ENCODE data around the gene ADGRL4. TPM values are rescaled to one million over a fixed set of nuclear protein-coding genes. Genes with fewer than 3 reads are reported as not detected.

The ADGRL4 gene
- total and polyA plus RNA-seq, 2 donors (not counting 3 experiments of a cell fraction or from before 2014, with no cell fraction given): 140 to 143 TPM

DNA sequence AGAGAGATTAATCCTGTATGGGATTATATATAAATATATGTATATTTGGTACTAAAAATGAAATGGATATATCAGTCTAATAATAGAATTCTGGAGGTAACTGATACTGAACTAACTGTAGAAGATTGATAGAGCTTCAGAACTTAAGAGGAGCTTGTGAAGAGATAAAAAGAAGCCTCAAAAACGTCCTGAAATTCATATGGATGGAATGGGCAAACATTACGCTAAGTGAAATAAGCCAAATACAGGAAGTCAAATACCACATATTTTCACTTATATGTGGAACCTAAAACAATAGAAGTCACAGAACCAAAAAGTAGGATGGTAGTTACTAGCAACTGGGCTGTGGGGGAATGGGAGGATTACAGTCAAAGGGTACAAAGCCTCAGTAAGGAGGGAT, 36.0 kb upstream of the ADGRL4 start:
- POLR2A ChIA-PET: no interaction called here
- DNase-seq (ENCODE audit: low read depth, low spot score) (peak; percentile 24), FAIRE-seq (no peak)
- peak overlapping the region; percentile 59 for H3K27ac ChIP-seq (ENCODE audit: insufficient read depth, low read depth, low read length)
- peaks cover 30% of the 10 kb centered on the region for H3K4me1 ChIP-seq (ENCODE audit: control insufficient read depth, extremely low read depth, insufficient read depth, low read length)
- peak overlapping the region; percentile 17 for H3K9ac ChIP-seq (replicated peaks; ENCODE audit: extremely low read depth, insufficient read depth, low read length)
- TF ChIP-seq FOS (IDR thresholded peaks at IDR 0.05; ENCODE audit: borderline replicate concordance, insufficient read depth, low read length) (no peak), EZH2 (IDR thresholded peaks at IDR 0.05; ENCODE audit: borderline replicate concordance, low read depth, low read length, severe bottlenecking) (no peak), MYC (IDR thresholded peaks at IDR 0.05; ENCODE audit: low read depth, low read length) (no peak), JUN (IDR thresholded peaks at IDR 0.05; ENCODE audit: borderline replicate concordance, insufficient read depth, insufficient read length, low read depth) (no peak)
- TF ChIP-seq, protein P1, sequence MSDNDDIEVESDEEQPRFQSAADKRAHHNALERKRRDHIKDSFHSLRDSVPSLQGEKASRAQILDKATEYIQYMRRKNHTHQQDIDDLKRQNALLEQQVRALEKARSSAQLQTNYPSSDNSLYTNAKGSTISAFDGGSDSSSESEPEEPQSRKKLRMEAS (IDR thresholded peaks at IDR 0.05; ENCODE audit: insufficient read depth, insufficient read length): no peak
- TF ChIP-seq, protein P2, sequence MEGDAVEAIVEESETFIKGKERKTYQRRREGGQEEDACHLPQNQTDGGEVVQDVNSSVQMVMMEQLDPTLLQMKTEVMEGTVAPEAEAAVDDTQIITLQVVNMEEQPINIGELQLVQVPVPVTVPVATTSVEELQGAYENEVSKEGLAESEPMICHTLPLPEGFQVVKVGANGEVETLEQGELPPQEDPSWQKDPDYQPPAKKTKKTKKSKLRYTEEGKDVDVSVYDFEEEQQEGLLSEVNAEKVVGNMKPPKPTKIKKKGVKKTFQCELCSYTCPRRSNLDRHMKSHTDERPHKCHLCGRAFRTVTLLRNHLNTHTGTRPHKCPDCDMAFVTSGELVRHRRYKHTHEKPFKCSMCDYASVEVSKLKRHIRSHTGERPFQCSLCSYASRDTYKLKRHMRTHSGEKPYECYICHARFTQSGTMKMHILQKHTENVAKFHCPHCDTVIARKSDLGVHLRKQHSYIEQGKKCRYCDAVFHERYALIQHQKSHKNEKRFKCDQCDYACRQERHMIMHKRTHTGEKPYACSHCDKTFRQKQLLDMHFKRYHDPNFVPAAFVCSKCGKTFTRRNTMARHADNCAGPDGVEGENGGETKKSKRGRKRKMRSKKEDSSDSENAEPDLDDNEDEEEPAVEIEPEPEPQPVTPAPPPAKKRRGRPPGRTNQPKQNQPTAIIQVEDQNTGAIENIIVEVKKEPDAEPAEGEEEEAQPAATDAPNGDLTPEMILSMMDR (IDR thresholded peaks at IDR 0.05; ENCODE audit: extremely low read depth in 1 of 2, insufficient read depth in 1 of 2, low read depth in 1 of 2, low read length in 2 of 2): no peak
- no peaks in the 10 kb centered on the region for H3K27me3 ChIP-seq (ENCODE audit: control insufficient read depth in 2 of 2, insufficient read depth in 2 of 2, low read length in 2 of 2)
- CTCF ChIA-PET: interaction anchor here (1.1 to 1.4 kb wide), 3 partner anchors 9 to 59 kb away, joined by 4 to 10 read pairs (median 5); no protein-coding TSS in a partner anchor
- no peaks in the 10 kb centered on the region for H3K9me3 ChIP-seq (replicated peaks; ENCODE audit: control insufficient read depth, insufficient read depth, low read length)
- BruUV-seq (replicated peaks): no TSS peak
- H2AFZ ChIP-seq (ENCODE audit: low read depth, low read length): peak overlapping the region; percentile 53
- no peaks in the 10 kb centered on the region for H4K20me1 ChIP-seq (replicated peaks; ENCODE audit: control insufficient read depth, extremely low read depth, insufficient read depth, low read length)
- no peaks in the 10 kb centered on the region for H3K9me1 ChIP-seq (replicated peaks; ENCODE audit: control insufficient read depth, extremely low read depth, insufficient read depth, low read length)
- no peaks in the 10 kb centered on the region for H3K79me2 ChIP-seq (ENCODE audit: control insufficient read depth, insufficient read depth, low read length)
- H3K4me3 ChIP-seq (replicated peaks in 1 of 3; ENCODE audit: insufficient read depth in 1 of 3, low read depth in 1 of 3, low read length in 3 of 3): no peak overlapping the region
- dilution Hi-C loops (cut with MboI; ENCODE audit: extremely low pct_ligation_motif_present, low sequenced_read_pairs) (no loop called here), intact Hi-C loops (cut with micrococcal nuclease) (loop anchor here (1.0 to 10.0 kb wide), 2 partner anchors 37 to 1528 kb away; no protein-coding TSS in a partner anchor)
- no peaks in the 10 kb centered on the region for H3K36me3 ChIP-seq (ENCODE audit: control insufficient read depth in 2 of 2, extremely low read depth in 1 of 2, insufficient read depth in 2 of 2, low read length in 2 of 2)
- peak overlapping the region; percentile 52 for H3K4me2 ChIP-seq (ENCODE audit: insufficient read depth, low read length)
